ENCODE measurements around the gene KCND3. TPM values are rescaled to one million over a fixed set of nuclear protein-coding genes. Genes with fewer than 3 reads are reported as not detected.

Gene KCND3
- total RNA-seq, 1 donor from 2014 or later, result not detected

DNA sequence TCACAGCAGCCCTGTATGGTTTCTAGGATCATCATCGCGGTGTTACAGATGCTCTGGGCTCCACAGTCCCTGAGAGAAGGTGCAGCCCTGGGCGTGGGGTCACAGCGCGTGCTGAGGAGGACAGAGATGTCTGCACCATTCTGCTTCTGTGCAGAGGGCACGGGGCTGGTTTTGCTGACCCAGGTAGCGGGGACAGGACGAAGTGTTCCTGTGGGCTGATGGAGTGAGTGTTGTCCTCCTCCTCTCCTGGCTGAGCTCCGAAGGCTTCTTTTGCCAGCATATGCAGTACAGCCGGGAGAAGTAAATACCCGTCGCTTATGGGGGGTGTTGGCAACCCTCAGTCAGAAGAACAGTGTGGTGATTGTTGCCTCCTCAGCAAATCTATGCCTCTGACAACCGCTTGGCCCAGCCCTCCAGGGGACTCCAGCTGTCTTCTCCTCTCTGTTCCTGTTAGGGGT is 132.2 kb downstream of the KCND3 start:
- DNase-seq (ENCODE audit: low read depth), result no peak
- no peak overlapping the region for H3K4me3 ChIP-seq (ENCODE audit: low read depth, low read length)
- no peak for TF ChIP-seq CTCF (conservative IDR thresholded peaks at IDR 0.05; ENCODE audit: low read depth, low read length)

DNA sequence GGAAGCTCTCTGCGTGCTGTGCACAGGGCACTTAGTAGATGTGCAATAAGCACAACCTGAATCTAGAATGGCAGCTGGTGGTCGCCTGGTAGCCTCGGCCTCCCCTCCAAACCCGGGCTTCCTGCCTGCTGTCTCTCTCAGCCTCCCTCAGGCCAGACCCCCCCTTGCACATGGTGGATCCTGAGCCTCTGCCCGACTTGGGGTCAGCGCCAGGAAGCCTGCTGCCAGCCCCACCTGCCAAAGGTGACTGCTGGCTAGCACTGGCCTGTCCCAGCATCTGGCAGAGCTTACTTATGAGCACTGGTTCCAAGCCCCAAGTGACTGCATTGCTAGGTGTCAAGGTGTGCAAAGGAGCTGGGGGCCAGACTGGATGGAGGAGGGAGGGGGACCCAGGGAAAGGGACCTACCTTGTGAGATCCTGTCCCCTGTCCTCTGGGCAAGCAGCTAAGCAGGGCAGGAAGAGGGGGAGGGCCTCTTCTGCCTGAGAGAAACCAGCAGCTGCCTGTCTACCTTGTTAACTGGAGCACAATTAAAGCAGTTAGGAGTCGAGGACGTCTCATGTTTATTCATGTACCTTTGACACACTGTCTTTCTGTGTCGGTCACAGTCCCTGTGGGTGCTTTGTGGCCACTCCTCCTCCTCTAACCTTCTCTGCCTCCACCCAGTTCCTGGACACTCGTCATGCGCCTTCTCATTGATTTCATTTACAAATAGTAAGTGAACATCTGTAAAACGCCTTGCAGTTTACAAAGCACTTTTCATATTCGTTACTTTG is 132.9 kb downstream of the KCND3 start:
- no peak overlapping the region for H3K4me3 ChIP-seq (ENCODE audit: low read depth, low read length)
- no peak for DNase-seq (ENCODE audit: low read depth)
- TF ChIP-seq CTCF (conservative IDR thresholded peaks at IDR 0.05; ENCODE audit: low read depth, low read length), result no peak

DNA sequence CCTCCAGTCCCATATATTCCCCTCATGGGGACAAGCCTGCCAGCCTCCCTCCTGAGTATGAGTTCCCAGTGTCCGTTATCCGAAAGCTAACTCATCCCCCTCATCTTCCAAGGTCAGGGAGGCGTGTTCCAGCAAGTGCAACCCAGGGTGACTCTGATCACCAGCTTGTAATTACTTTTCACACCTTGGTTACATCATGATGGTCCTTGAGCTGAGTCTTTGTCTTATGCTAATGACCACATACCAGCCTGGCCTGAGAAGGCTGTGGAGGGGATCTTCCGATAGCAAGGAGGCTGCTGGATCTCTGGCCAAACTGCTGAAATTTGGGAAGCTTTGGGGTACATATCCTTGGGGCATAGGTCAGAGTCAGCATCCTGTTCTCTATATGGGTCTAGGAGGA is 134.2 kb downstream of the KCND3 start:
- no peak for TF ChIP-seq CTCF (conservative IDR thresholded peaks at IDR 0.05; ENCODE audit: low read depth, low read length)
- no peak overlapping the region for H3K4me3 ChIP-seq (ENCODE audit: low read depth, low read length)
- DNase-seq (ENCODE audit: low read depth), result no peak

- H3K4me3 ChIP-seq (ENCODE audit: low read depth, low read length), result no peak overlapping the region
- no peak for TF ChIP-seq CTCF (conservative IDR thresholded peaks at IDR 0.05; ENCODE audit: low read depth, low read length)
- DNase-seq (ENCODE audit: low read depth), result no peak
Measured at GRCh38 chr1:111852261-111852721, 137.2 kb downstream of the KCND3 start.

GRCh38 chr1:111851552-111851951 is 137.9 kb downstream of the KCND3 start:
- TF ChIP-seq CTCF (conservative IDR thresholded peaks at IDR 0.05; ENCODE audit: low read depth, low read length), result no peak

GRCh38 chr1:111850109-111850508 is 139.4 kb downstream of the KCND3 start:
- DNase-seq (ENCODE audit: low read depth), result no peak
- no peak overlapping the region for H3K4me3 ChIP-seq (ENCODE audit: low read depth, low read length)

More at GRCh38 chr1:111851552-111851951, 137.9 kb downstream of the KCND3 start:
- H3K4me3 ChIP-seq (ENCODE audit: low read depth, low read length), result no peak overlapping the region
- no peak for DNase-seq (ENCODE audit: low read depth)

More at GRCh38 chr1:111850109-111850508, 139.4 kb downstream of the KCND3 start:
- TF ChIP-seq CTCF (conservative IDR thresholded peaks at IDR 0.05; ENCODE audit: low read depth, low read length), result no peak
